GM12891 (cell line): ENCODE data around the gene DOCK4.

ENCODE experiments used
- DNase-seq: peaks from one replicate; pipeline ENCODE4 v3.0.0; 2011; ENCODE audit warnings: low spot score; ENCODE audit not compliant: insufficient read length
- FAIRE-seq: peaks from 2 replicates; lab custom pipeline; 2011; peaks lifted over from hg19 to GRCh38; lab: Jason Lieb, UNC
- PAX5 ChIP-seq: IDR thresholded peaks from 2 replicates; pipeline ENCODE4 v1.6.1; 2011; ENCODE audit warnings: low read length, moderate library complexity, mild to moderate bottlenecking; ENCODE audit not compliant: insufficient read depth, severe bottlenecking
- POLR2A ChIP-seq: IDR thresholded peaks from 2 replicates; pipeline ENCODE4 v1.6.1; 2011; ENCODE audit warnings: low read depth, low read length, control low read depth
- POLR2AphosphoS5 ChIP-seq: IDR thresholded peaks from 2 replicates; pipeline ENCODE4 v1.6.1; 2011; ENCODE audit warnings: low read depth, low read length, control low read depth
- POU2F2 ChIP-seq: IDR thresholded peaks from 2 replicates; pipeline ENCODE4 v1.6.1; 2011; ENCODE audit warnings: low read depth, mild to moderate bottlenecking, control low read depth, low read length, moderate library complexity
- SPI1 ChIP-seq: IDR thresholded peaks from 2 replicates; pipeline ENCODE4 v1.6.1; 2011; ENCODE audit warnings: low read depth, low read length, control low read depth
- TAF1 ChIP-seq: IDR thresholded peaks from 2 replicates; pipeline ENCODE4 v1.6.1; 2011; ENCODE audit warnings: low read depth, low read length, control low read depth

DOCK4 gene

GRCh38 chr7:112236597-112236996 lies 30.4 kb upstream of the DOCK4 start:
- TF ChIP-seq PAX5 (no peak), POLR2AphosphoS5 (no peak), POU2F2 (no peak), TAF1 (no peak), SPI1 (no peak), POLR2A (no peak)
- DNase-seq (no peak), FAIRE-seq (no peak)

DNA sequence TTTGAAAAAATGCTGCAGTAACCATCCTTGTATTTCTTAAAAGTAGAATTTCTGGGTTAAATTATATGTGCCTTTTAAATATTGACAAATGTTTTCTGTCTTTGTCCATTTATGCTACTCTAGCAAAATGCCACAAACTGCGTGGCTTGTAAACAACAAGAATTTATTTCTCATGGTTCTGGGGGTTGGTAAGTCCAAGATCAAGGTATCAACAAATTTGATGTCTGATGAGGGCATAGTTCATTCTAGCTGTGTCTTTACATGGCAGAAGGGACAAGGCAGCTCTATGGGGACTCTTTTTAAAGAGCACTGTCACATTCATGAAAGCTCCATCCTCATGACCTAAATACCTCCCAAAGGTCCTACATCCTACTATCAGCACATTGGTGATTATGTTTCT lies 27.9 kb upstream of the DOCK4 start:
- FAIRE-seq (no peak), DNase-seq (no peak)
- no peak for TF ChIP-seq POLR2AphosphoS5
- no peak for TF ChIP-seq POU2F2
- TF ChIP-seq SPI1 = no peak
- no peak for TF ChIP-seq POLR2A
- TF ChIP-seq PAX5 = no peak
- no peak for TF ChIP-seq TAF1

DNA sequence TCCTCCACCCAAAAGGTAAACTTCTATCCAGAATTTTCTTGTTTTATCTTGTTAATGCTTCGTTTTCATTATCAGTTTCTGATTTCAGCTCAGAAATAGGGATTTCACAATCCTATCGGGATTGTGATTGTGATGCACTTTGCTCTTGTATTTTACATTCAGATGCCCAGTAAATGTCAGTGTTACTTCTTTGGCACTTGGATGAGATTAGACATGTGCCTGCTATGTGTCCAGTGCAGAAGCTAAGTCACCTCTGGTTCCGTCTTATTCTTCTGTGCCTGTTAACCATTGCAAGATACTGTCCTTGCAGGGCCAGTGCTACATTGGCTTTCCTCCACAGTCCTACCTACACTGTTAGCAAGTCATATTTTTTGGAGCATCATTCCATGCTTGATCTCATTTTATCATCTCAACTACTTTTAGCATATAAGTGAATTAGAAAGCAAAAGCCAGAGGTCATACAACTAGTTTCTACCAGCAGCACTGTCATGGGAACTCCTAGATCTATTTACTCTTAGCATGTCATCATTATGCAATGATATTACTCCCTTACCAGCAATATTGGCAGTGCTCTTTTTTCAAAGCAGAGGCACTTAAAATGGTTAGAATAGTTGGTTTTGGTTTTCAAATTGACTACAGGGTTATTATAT lies 27.0 kb upstream of the DOCK4 start:
- FAIRE-seq = no peak
- TF ChIP-seq PAX5 = no peak
- no peak for TF ChIP-seq POLR2AphosphoS5
- no peak for TF ChIP-seq TAF1
- TF ChIP-seq POU2F2 = no peak
- no peak for TF ChIP-seq SPI1
- no peak for TF ChIP-seq POLR2A
- DNase-seq = no peak

GRCh38 chr7:112232212-112232978 lies 26.2 kb upstream of the DOCK4 start:
- DNase-seq (no peak), FAIRE-seq (peak; percentile 20)
- TF ChIP-seq POU2F2 = no peak
- no peak for TF ChIP-seq PAX5
- TF ChIP-seq SPI1 = no peak
- no peak for TF ChIP-seq TAF1

- DNase-seq = no peak
- FAIRE-seq = no peak
- TF ChIP-seq TAF1 (no peak), SPI1 (no peak), POLR2AphosphoS5 (no peak), POU2F2 (no peak), POLR2A (no peak), PAX5 (no peak)
These were observed 22.4 kb upstream of the DOCK4 start for GRCh38 chr7:112228632-112229031.

DNA sequence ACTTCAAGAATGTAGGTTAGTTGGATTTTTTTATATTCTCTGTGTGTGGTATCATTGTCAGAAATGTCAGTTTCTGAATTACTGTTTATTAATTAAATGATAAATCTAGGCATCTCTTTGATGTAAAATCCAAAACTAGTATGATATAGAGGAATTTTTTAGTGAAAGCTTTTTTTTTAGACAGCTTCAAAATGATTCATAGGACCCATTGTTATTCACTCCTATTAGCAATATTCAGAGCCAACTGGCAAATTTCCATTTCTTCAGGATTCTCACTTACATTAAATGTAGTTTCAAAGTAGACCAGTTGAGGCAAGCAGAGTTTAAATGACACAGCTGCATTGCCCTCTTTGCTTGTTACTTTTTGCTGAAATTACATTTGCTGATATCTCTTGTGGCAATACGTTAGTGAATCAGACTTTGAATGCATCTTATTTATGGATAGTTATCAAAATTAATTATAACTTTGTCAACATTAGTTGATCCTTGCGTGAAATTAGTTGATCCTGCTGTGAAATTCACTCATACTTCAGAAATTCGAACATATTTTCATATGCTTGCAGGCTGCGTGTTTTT lies 20.6 kb upstream of the DOCK4 start:
- DNase-seq (no peak), FAIRE-seq (no peak)
- no peak for TF ChIP-seq POU2F2
- TF ChIP-seq PAX5 = no peak
- no peak for TF ChIP-seq POLR2A
- TF ChIP-seq POLR2AphosphoS5 = no peak
- no peak for TF ChIP-seq SPI1
- no peak for TF ChIP-seq TAF1

GRCh38 chr7:112225006-112225405 lies 18.8 kb upstream of the DOCK4 start:
- TF ChIP-seq SPI1 (no peak), TAF1 (no peak), POU2F2 (no peak), POLR2AphosphoS5 (no peak), PAX5 (no peak), POLR2A (no peak)
- no peak for FAIRE-seq
- no peak for DNase-seq

DNA sequence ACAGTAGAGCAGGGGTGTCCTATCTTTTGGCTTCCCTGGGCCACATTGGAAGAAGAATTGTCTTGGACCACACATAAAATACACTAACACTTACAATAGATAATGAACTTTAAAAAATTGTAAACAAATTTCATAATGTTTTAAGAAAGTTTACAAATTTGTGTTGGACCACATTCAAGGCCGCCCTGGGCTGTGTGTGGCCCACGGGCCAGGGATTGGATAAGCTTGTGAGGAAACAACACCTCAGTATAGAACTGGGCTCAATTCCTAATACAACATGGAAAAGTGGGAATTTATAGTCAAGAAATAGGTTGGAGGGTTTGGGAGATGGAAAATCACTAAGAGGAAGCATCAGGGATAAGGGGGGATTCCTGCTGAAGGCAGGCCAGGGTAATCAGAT lies 18.0 kb upstream of the DOCK4 start:
- FAIRE-seq = no peak
- TF ChIP-seq PAX5 (no peak), SPI1 (no peak), POLR2A (no peak), TAF1 (no peak), POLR2AphosphoS5 (no peak), POU2F2 (no peak)
- no peak for DNase-seq

GRCh38 chr7:112223310-112223709 lies 17.1 kb upstream of the DOCK4 start:
- DNase-seq = no peak
- no peak for FAIRE-seq
- TF ChIP-seq SPI1 (no peak), POU2F2 (no peak), POLR2A (no peak), POLR2AphosphoS5 (no peak)

DNA sequence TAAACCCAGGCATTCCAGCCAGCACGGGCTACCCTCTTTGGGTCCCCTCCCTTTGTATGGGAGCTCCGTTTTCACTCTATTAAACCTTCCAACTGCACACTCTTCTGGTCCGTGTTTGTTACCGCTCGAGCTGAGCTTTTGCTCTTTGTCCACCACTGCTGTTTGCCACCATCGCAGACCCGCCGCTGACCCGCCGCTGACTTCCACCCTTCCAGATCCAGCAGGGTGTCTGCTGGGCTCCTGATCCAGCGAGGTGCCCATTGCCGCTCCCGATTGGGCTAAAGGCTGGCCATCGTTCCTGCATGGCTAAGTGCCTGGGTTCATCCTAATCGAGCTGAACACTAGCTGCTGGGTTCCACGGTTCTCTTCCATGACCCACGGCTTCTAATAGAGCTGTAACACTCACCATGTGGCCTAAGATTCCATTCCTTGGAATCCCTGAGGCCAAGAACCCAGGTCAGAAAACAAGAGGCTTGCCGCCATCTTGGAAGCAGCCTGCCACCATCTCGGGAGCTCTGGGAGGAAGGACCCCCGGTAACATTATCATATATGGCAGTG lies 14.8 kb upstream of the DOCK4 start:
- no peak for FAIRE-seq
- no peak for TF ChIP-seq PAX5
- no peak for TF ChIP-seq SPI1
- TF ChIP-seq POLR2A = no peak
- TF ChIP-seq POU2F2 = no peak
- TF ChIP-seq TAF1 = no peak
- no peak for TF ChIP-seq POLR2AphosphoS5

More for the DNA sequence above, 14.8 kb upstream of the DOCK4 start:
- DNase-seq = no peak
